HG03442 (cell line): ENCODE data around the gene VSNL1.

ENCODE experiments used
- ATAC-seq: cut with Tn5 transposase; IDR thresholded peaks from one replicate; pipeline ENCODE4 v1.9.1; 2021; ENCODE audit warnings: mild to moderate bottlenecking, moderate library complexity; ENCODE audit not compliant: unreplicated experiment

The VSNL1 gene

DNA sequence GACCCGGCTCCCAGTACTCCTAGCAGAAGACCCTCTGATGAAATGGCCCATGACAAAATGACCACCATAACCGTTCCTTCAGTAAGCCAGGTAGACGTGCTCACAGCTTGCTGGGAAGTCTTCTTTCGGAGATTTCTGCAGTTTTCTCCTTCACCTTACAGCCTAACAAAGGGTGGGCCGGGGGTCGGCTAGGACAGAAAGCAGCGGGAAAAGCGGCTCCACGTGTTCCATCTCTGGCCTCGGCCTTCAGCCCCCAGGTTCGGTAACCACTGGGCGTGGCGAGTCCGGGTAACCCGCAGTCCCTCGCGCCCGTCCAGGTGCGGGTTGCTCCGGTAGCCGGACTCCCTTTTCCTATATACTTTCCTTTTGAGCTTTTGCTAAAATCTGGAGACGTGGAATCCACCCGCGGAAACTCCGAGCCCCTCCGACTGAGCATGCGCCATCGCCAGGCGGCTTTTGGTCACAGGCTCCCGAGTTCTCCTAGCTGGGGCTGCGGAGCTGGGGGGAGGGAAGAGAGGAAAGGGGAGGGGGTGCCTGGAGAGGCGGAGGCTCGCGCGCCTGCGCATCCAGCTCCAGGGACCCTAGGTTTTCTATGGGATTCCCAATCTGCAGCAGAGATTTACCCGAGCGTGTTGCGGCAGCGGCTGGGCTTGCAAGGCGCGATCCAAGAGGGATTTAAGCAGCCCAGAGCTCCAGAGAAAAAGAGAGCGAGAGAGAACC, at the start of gene VSNL1:
VSNL1 (plus strand) TSS at position 604 of the 720 bp plus-strand sequence. CDS start 51,379 bp downstream, outside the sequence.
- ATAC-seq, result no peak

DNA sequence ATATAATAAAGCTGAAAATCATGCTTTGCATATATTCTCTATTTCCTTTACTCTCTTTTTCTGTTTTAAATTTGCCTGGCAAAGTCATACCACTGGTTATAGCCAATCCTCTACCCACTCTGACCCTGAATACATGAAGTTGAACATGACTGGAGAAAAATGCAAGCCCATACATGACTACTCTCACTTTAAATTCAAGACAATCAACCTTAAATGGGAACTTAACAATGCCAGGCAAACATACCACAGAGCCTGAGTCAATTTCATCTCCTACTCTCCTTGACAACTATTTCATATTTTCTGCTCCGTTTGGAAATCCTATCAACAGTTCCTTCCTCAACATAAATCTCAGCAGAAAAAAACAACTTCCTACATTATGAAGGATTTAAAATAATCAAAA, 44.9 kb upstream of the VSNL1 start:
- ATAC-seq, result no peak

DNA sequence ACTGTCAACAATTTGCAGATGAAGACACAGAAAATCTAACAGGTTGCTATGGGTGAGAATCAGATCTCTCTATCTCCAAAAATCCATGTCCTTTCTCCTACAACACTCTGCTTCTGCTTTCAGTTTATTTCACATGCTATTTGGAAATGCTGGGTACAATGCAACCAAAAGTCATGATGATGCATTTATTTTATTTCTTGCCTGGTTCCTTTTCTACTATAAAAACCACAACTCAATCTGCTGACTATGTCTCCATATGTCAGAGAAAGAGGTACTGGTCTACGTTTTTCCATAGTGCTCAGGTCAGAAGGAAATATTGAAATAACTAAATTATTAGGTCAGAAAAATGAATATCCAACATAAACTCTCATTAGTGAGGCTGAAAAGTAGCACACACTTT, 42.8 kb upstream of the VSNL1 start:
- ATAC-seq, result no peak

DNA sequence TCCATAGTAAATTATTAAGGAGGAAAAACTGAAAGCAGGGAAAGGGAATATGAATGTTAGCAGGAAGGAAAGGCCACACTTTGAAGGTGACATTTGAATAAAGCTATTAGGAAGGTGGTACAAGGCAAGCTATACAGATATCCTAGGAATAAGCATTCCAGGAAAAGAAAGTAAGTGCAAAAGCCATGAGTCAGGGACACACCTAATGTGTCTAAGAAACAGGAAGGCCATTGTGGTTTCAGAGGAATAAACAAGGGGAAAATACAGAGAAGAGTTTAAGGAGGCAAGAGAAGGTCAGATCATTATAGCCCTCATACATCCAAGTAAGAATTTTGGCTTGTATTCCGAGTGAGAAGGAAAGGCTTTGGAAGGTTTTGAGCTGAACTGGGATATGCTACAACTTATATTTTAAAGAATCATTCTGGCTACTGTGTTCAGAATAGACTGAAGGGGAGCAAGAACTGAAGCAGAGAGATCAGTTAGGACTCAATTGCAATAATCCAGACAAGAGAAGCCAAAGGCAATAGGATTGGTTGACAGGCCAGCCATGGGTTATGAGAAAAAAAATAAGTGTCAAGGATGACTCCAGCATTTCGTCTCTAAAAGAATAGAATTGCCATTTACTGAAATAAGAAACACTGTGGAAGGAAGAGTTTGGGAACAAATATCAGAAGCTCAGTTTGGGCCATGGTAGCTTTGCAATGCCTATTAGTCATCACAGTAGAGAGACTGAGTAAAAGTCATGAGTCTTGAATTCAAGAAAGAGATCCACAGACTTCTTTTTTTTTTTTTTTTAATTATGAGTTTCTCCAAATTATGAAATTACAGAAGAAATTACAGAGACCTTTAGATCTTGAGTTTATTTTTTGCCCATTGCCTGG, 33.5 kb upstream of the VSNL1 start:
- ATAC-seq, result no peak

DNA sequence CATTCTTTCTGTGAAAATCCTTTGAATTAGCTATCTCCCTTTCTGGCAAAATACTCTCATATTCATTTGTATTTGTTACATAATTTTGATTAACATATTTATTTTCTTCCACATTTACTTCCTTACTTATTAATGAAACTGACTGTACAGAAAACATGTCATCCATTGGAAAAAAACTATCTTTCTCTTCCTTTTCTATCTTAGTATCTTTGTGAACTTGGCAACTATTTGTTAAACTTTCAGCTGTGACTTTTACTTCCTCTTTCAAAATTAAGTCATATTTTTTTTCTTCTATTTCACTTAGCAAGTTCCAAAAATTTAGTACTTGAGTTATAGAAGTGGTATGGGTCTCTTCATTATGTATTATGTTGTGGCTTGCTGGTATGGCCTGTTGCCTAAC, 24.8 kb upstream of the VSNL1 start:
- no peak for ATAC-seq

DNA sequence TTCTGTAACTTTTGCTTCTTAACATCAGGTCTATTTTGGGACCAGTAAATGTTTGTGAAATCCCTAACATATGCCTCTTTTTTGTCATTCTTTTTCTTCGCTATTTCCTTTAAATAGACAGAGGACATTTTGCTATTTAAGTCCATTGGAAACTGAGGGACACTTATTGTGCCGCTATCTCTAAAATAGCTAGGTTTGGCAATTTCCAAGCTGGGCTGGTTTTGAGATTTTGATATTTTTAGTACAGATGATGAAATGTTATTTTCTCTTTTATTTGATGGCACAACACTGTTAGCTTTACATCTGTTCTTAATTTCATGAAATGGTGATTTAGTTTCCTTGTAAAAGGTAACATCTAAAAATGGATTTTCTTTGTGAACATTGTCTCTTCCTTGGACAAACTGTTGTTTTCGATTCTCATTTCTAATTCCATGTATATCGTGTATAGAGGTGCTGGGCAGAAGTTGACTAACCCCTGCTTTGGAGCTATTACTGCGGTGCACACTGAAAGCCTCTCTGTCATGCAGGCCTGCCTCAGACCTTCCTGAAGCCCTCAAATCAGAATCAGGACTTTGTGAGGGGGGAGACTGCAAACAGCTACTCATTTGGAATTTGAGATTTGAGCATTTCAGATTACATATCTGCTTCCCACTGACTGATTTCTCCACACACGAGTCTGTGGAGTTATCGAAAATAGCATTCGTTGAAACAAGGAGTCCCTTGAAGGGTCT, 22.9 kb upstream of the VSNL1 start:
- ATAC-seq, result peak; percentile 18

DNA sequence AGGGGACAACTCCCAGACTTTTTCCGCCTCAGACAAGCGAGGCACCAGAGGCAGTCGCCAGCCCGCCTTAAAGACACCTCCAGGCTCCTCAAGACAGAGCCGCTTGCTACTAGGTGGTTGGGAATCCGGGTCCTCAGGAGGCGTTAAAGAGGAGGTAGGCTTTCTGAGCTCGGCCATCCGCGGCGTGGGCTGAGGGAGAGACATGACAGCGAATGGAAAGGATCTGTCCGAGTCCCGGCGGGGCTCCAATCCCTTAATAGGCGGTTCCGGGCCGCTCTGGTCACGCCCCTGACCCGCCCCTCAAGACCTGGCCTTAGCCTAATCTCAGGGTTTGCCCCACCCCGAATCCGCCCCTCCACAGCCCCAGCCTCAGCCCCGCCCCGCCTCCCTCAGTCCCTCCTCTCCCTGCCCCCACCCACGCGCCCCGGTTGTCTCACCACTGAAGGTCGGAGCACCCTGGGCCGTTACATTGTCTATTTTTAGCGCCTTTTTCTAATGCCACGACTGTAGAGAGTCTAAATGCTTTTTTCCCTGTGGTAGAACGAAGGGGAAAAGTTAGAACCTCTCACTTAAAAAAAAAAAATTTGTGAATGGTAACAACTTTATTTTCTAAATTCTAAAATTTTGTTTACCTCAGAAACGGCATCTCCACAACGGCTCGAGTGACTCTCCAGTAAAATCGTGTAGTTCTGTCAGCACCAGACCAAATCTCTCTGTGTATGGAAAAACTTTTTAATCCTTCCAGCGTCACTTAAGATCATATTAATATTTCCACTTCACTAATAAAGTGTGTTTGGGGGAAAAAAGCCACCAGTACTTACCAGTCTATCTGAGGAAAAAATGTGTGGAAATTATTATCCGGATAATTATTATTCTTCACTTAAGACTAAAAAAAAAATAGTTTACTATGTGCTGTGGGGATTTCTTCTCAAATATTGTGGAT, 22.0 kb upstream of the VSNL1 start, which contains the start of gene RAD51AP2:
RAD51AP2 (minus strand) TSS at position 229 of the 943 bp plus-strand sequence; CDS start at position 204, 25 bp downstream.
- ATAC-seq, result peak; percentile 80

DNA sequence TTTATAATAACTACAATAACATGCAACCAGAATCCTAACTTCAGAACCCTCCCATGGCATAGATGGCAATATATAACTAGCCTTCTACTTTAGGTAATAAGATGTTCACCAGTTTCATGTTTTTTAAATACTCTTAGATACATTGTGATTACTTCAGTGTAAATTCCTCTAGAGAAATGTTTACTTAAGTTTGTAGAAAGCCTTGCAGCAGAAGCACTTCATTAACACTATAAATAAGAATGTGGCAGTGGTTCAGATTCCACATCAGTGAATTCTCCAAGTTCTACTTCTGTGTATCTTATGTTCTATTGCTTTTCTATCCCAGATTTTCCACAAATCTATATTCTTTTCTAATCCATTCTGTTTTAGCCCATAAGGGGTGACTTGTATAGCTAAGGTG, 21.0 kb upstream of the VSNL1 start:
- ATAC-seq, result no peak

DNA sequence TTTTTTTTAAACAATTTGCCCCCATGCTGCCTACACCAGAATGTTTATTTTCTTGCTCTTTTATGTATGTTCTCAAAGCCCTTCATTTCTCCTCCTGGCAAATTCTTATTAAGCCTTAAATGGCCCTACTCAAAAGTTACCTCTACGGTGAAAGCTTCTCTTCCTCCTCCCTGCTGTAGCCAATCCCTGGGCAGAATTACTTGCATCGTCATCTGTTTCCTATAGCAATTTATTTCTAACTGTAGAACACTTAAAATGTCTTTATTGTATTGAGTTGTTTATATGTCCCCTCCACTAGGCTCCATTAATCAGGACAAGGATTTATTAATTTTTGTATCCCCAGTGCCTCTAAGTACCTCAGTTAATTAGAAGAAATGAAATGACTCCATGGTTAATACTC, 19.7 kb upstream of the VSNL1 start:
- peak; percentile 49 for ATAC-seq

DNA sequence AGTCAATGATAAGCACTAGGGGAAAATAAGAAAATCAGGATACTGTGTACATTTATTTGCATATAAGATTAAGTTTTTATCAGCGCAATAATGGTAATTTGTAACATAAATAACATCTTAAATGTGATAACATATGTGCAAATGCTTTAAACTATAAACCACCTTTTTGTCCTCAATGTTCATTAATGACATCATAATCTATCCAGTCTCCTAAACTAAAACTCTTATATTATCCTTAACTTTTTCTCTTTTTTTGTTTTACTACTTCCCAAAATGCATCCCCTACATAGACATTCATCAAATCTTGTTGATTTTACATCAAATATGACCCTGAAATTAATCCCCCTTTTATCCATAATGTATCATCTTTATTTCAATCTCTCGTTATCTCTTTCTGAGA, 18.9 kb upstream of the VSNL1 start:
- no peak for ATAC-seq

DNA sequence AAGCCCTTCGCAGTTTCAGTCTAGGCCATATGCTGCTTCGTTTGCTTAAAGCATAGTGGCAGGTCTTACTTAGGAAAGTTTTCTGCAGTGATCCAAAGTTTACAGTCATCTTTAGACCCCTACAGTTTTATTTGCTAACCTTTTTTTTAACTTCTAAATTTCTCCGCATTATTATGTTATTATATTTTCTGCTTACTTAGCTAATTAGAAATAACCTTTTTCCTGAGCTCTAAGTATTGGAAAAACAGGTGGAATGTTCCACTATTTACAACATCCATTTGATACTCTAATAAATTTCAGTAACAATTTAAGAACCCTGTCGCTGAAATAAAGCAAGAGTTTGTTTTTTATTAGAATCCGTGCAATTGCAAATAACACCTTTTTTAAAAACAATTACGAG, 18.2 kb upstream of the VSNL1 start:
- no peak for ATAC-seq

DNA sequence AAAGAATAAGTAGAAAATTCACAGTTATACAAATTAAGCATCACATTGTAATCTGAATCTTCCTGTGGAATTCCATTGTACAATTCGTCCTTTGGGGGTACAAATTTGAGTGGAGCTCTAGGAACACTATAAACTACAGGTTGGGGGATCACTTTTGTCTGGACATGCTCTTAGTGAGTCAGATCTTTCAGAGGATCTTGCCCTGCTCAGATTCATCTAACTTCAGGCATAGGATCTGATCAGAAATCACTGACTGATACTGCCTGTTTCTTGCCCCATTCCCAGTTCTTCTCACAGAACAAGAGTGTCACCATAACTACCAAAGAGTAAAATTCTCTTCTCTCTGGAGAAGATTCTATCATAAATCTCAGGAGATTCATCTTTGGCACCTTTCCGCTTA, 10.7 kb upstream of the VSNL1 start:
- no peak for ATAC-seq

DNA sequence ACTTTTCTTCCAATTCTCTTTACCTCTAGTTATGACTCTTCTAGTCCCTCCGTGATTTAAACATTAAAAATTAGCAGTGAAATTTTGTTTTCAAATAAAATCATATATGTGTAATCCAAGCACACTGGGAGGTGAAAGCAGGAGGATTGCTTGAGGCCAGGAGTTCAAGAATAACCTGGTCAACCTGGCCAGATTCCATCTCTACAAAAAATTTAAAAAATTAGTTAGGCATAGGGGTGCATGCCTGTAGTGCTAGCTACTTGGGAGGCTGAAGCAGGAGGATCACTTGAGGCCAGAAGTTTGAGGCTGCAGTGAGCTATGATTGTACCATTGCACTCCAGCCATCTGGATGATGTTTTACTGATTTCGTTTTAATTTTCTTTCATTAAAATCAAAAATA, 7.0 kb upstream of the VSNL1 start:
- no peak for ATAC-seq

DNA sequence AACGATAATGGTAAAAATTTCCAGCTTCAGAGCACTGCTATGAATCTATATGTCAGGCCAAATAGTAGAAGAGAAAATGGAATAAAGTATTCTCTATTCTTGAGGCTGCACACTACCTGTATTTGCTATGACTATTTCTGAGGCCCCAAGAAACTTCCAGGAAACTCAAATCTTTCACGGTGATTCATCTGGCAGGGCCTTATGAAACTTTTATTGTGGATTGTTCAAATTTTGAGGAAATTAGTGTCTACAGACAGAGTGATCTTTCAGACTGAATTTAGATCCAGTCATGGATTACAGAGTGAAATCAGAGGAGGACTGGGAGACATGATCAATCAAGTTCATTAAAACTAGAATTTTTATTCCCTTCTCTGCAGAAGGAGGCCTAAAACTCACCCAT, 4.1 kb upstream of the VSNL1 start:
- ATAC-seq, result no peak

DNA sequence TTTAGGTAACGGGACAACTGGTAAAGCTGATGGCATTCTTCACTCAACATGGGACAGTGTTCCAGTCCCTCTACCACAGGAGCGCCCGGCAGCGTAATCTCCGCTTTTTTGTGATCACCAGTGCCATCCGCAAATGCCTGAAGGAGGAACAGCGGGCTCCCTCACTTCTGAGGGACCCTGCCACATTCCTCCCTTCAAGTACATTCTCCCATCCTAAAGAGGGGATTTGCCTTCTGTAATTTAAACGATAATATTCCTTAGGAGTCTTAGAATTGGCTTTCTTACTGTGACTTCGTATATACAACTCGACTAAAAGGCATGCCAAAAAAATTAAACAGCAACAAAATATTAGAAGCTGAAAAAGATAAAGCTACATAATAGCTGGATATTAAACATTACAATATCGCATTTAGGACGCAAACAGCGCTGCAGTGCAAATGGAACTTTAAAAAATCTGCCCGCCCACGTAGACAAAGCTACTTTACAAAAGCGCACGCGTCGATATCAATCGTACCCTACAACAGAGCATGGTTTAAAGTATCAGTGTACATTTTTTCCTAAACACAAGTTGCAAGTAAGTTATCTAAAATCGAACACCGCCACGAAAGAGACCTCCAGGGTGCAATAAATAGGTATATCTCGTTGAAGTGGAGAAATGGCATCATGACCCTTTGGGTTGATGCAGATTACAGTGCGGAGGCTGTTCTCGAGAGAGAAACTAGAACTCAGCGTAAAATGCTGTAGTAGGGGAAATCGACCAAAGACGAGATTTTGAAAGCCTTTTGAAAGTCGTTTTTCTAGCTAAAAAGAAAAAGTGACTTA, 2.3 kb upstream of the VSNL1 start:
- ATAC-seq, result peak; percentile 23

DNA sequence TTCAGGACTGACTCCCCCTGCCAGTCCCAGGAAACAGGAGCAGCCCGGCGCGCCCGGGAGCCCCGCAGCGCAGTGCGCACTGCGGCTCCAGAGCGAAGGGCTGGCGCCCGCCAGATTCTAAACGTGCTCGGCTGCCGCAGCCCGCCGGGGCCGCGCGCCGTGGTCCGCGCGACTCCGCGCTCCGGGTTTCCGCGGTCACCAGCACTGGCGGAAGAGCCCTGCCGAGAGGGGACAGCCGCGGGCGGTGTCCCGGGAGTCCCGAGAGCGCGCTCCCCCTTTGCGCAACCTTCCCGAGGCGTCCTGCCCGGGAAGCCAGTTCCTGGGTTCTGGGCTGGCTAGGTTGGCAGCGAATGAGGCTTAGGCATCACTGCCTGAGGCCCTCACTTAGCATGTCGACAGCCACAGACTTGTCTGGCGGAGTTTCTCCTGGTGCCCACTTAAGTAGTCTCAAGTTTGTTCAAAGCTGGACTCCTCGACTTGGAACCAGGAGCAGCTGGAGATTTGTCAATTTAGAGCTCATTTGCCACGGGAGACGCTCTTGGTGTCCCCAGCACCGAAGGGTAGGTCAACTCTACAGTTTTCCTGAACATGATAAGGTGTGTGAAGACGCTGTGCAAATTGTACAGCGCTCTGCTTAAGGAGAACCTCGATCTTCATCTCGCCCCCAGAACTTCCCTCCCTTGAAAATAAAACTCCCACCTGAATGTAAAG, 1.5 kb upstream of the VSNL1 start:
- ATAC-seq, result peak; percentile 47

DNA sequence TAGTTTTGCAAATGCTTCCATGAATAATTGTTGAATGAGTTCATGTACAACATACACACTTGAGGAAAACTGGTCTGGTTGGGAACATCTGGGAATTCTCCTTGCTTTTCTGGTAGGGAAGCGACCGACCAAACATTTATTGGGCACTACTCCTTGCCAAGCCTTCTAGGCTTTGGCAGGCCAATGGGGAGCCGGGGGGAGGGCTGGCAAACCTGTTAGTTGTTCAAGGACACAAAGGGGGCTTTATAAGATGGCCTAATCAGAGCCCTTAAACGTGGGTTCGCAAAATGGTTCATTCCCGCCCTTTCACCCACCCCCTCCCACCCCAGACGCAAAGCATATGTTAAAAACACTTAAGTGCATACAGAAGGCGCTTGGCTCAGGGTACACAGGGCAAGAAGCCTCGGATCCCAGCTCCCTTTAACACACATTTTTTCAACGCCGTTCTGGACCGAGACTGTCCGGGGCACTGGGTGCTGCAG, 844 bp upstream of the VSNL1 start:
- no peak for ATAC-seq

DNA sequence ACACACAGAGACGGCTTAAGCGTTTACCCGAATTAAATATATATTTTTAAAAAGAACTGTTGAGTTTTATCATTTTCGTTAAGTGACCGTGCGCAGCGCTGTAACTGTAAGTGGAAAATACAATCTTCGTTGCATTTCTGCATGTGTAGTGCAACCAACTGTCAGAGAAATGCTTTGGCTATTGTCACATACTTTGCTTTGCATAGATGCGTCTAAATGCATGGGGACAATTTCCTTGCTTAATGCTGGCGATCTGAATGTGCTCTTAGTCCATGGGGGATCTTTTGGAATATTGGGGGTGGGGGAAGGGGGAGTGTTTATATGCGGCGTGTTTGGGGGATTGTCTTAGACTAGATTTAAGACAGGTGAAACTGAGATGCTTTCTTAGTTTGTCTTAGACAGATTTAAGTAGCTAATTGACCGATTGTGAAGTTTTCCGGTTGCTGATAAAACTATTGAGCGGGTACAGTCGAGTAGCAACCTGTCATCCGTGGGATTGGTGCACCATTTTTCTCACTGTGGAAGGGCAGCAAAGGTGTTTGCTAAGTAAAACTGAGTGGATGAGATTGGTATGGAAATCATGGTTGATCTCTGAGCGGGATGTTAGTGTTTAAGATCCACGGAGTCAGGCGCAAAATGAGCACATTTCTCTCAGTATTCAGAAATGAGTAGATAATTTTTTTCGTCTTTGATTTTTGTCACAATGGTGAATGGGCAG, 476 bp downstream of the VSNL1 start:
- ATAC-seq, result no peak
